ENCODE measurements around the gene LRRTM2.

The LRRTM2 gene

GRCh38 chr5:138869763-138870500, 5.2 kb downstream of the LRRTM2 start:
- DNase-seq (ENCODE audit: low read depth) = no peak
- H3K4me3 ChIP-seq (ENCODE audit: low read depth, low read length) = no peak overlapping the region
- no peak for TF ChIP-seq CTCF (IDR thresholded peaks at IDR 0.05; ENCODE audit: low read depth, low read length, missing control alignments)
- in situ Hi-C loops (cut with HindIII; ENCODE audit: low sequenced_read_pairs) = no loop called here

GRCh38 chr5:138869038-138869437, 6.1 kb downstream of the LRRTM2 start:
- H3K4me3 ChIP-seq (ENCODE audit: low read depth, low read length) = no peak overlapping the region
- DNase-seq (ENCODE audit: low read depth) = no peak
- no peak for TF ChIP-seq CTCF (IDR thresholded peaks at IDR 0.05; ENCODE audit: low read depth, low read length, missing control alignments)
- in situ Hi-C loops (cut with HindIII; ENCODE audit: low sequenced_read_pairs) = no loop called here

GRCh38 chr5:138867011-138867410, 8.1 kb downstream of the LRRTM2 start:
- in situ Hi-C loops (cut with HindIII; ENCODE audit: low sequenced_read_pairs) = no loop called here
- TF ChIP-seq CTCF (IDR thresholded peaks at IDR 0.05; ENCODE audit: low read depth, low read length, missing control alignments) = no peak

GRCh38 chr5:138853132-138853531, 22.0 kb downstream of the LRRTM2 start:
- TF ChIP-seq CTCF (IDR thresholded peaks at IDR 0.05; ENCODE audit: low read depth, low read length, missing control alignments) = no peak

More at GRCh38 chr5:138867011-138867410, 8.1 kb downstream of the LRRTM2 start:
- no peak for DNase-seq (ENCODE audit: low read depth)
- no peak overlapping the region for H3K4me3 ChIP-seq (ENCODE audit: low read depth, low read length)

GRCh38 chr5:138850865-138851435, 24.2 kb downstream of the LRRTM2 start:
- no peak overlapping the region for H3K4me3 ChIP-seq (ENCODE audit: low read depth, low read length)
- no peak for TF ChIP-seq CTCF (IDR thresholded peaks at IDR 0.05; ENCODE audit: low read depth, low read length, missing control alignments)
- no peak for DNase-seq (ENCODE audit: low read depth)
- in situ Hi-C loops (cut with HindIII; ENCODE audit: low sequenced_read_pairs) = no loop called here

More at GRCh38 chr5:138853132-138853531, 22.0 kb downstream of the LRRTM2 start:
- in situ Hi-C loops (cut with HindIII; ENCODE audit: low sequenced_read_pairs) = no loop called here
- H3K4me3 ChIP-seq (ENCODE audit: low read depth, low read length) = no peak overlapping the region
- DNase-seq (ENCODE audit: low read depth) = no peak

- TF ChIP-seq CTCF (IDR thresholded peaks at IDR 0.05; ENCODE audit: low read depth, low read length, missing control alignments) = no peak
- in situ Hi-C loops (cut with HindIII; ENCODE audit: low sequenced_read_pairs) = loop anchor here (5.0 kb wide), 1 partner anchor 37 kb away; no protein-coding TSS in a partner anchor
- no peak for DNase-seq (ENCODE audit: low read depth)
- no peak overlapping the region for H3K4me3 ChIP-seq (ENCODE audit: low read depth, low read length)
Observed at GRCh38 chr5:138849882-138850281, 25.3 kb downstream of the LRRTM2 start.

Measured in astrocyte of the cerebellum (primary cell).